Upper lobe of left lung (tissue), 4 donors: Measurements from ENCODE around the gene BUD13.

ENCODE experiments used
- POLR2AphosphoS5 ChIP-seq, 2 donors: sonication (generic); formaldehyde crosslinking; IDR thresholded peaks; one replicate each; pipeline ENCODE4 v1.5.1; 2017; ENCODE audit warnings: antibody characterized with exemption in 2 of 2
- TF ChIP-seq, protein P1 (sequence below), 6 experiments: fragments of 450-650 bp in 4 of 6; fragments of 200-600 bp in 2 of 6; sonication (generic) in 2 of 6; IDR thresholded peaks; one replicate each; pipeline ENCODE4 v1.5.1; 2016 to 2019; ENCODE audit warnings: antibody characterized with exemption in 6 of 6

DNA sequence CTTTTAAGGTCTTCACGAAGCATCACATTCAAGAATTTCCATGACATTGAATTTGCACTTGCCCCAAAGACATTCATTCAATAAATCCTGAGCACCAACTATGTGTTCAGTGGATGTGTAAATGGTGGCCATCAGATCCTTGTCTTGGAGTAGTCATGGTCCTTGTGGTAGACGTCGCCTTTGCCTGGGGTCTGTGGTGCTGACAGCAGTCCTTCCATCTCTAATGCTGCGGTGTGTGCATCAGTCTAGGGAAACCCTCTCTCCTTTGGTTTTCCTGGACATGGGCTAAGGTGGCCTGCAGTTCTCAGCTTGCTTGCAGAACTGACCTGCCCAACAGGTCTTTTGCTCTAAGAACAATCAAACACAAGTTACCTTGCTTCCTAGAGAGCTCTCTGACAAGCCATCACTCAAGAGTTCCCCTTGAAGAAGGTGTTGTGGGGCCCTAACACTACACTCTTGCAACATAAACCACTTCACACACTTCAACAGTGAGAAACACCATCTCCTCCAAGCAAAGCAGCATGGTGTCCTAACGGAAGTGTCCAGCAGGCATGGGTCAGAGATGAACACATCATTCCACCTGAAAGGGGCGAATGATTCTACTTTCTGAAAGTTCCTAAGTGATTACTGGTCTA lies 72.1 kb downstream of the BUD13 start:
- TF ChIP-seq, protein P1, sequence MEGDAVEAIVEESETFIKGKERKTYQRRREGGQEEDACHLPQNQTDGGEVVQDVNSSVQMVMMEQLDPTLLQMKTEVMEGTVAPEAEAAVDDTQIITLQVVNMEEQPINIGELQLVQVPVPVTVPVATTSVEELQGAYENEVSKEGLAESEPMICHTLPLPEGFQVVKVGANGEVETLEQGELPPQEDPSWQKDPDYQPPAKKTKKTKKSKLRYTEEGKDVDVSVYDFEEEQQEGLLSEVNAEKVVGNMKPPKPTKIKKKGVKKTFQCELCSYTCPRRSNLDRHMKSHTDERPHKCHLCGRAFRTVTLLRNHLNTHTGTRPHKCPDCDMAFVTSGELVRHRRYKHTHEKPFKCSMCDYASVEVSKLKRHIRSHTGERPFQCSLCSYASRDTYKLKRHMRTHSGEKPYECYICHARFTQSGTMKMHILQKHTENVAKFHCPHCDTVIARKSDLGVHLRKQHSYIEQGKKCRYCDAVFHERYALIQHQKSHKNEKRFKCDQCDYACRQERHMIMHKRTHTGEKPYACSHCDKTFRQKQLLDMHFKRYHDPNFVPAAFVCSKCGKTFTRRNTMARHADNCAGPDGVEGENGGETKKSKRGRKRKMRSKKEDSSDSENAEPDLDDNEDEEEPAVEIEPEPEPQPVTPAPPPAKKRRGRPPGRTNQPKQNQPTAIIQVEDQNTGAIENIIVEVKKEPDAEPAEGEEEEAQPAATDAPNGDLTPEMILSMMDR (IDR thresholded peaks at IDR 0.05), result no peak
- TF ChIP-seq POLR2AphosphoS5 (IDR thresholded peaks at IDR 0.05), result no peak
